GM23248 (cell line): ENCODE data around the gene BSPH1.

Experiments
- EZH2 ChIP-seq: fragments of 200-600 bp; sonication (generic); IDR thresholded peaks from 2 replicates; pipeline ENCODE4 v1.6.1; 2018; ENCODE audit warnings: antibody characterized with exemption, mild to moderate bottlenecking; ENCODE audit not compliant: insufficient read depth, poor library complexity, severe bottlenecking
- EZH2phosphoT487 ChIP-seq: fragments of 200-600 bp; sonication (generic); IDR thresholded peaks from 2 replicates; pipeline ENCODE4 v1.6.1; 2018; ENCODE audit warnings: antibody characterized with exemption, moderate library complexity, mild to moderate bottlenecking, low read depth; ENCODE audit not compliant: insufficient read depth

DNA sequence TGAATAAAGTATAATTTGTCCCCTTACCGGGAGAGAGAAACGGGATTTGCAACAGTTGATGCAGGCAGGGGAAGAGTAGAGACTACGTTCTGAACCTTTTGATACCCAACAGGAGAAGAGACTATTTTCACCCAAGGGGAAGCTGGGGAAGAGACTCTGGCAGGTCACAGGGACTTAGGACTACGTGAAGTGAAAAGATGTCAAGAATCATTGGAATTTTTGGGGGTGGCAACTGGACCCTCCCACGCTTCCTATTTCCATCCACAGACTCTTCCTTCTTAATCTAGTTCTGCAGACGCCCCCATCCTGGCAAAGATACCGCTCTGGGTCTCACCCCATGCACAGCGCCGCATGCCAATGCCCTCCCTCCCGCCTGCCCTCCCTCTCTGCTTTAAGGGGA, 38.1 kb upstream of the BSPH1 start:
- TF ChIP-seq EZH2 (no peak), EZH2phosphoT487 (no peak)
